GM21786 (cell line): ENCODE results near the gene RPTN.

Source experiments
- ATAC-seq: cut with Tn5 transposase; IDR thresholded peaks from one replicate; pipeline ENCODE4 v1.9.1; 2021; ENCODE audit not compliant: unreplicated experiment

Gene RPTN

GRCh38 chr1:152112101-152112884 lies 46.7 kb downstream of the RPTN start:
- no peak for ATAC-seq

DNA sequence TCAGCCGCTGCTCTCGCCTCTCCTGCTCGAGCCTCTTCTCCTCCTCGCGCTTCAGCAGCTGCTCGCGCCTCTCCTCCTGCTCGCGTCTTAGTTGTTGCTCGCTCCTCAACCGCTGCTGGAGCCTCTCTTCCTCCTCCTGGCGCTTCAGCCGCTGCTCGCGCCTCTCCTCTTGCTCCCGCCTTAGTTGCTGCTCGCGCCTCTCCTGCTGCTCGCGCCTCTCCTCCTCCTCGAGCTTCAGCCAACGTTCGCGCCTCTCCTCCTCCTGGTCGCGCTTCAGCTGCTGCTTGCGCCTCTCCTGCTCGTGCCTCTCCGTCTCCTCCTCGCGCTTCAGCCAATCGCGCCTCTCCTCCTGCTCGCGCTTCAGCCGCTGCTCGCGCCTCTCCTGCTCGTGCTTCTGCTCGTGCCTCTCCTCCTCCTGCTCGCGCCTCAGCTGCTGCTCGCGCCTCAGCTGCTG lies 47.5 kb downstream of the RPTN start:
- ATAC-seq: no peak

- no peak for ATAC-seq
These were observed 48.0 kb downstream of the RPTN start for GRCh38 chr1:152110860-152111514.

- ATAC-seq: no peak
These were observed 48.6 kb downstream of the RPTN start for GRCh38 chr1:152110365-152110859.

DNA sequence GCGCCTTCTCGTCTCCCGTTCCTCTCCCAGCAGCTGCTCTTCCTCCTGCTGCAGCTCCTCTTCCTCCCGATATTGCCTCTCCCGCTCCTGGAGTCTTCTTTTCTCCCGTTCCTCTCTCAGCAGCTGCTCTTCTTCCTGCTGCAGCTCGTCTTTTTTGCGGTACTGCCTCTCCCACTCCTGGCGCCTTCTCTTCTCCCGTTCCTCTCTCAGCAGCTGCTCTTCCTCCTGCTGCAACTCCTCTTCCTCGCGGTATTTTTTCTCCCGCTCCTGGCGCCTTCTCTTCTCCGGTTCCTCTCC lies 49.1 kb downstream of the RPTN start:
- ATAC-seq: no peak

DNA sequence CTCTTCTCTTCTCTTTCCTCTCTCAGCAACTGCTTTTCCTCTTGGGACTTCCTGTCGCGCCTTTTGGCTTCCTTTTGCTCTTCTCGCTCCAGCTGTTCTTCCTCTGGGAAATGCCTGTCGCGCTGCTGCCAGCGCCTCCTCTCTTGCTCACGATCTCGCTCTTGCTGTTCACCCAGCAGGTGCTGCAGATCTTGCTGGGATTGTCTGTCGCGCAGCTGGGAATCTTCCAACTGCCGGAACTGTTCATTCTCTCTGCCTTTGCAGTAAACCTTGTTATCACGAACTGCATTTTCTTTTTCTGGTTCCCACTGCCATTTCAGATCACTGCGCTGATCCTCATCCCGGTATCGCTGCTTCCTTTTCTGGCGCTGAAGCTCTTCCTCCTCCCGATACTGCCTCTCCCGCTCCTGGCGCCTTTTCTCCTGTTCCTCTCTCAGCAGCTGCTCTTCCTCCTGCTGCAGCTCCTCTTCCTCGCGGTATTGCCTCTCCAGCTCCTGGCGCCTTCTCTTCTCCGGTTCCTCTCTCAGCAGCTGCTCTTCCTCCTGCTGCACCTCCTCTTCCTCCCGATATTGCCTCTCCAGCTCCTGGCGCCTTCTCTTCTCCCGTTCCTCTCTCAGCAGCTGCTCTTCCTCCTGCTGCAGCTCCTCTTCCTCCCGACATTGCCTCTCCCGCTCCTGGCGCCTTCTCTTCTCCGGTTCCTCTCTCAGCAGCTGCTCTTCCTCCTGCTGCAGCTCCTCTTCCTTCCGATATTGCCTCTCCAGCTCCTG lies 49.6 kb downstream of the RPTN start:
- no peak for ATAC-seq

GRCh38 chr1:152108882-152109222 lies 50.2 kb downstream of the RPTN start:
- ATAC-seq: no peak

GRCh38 chr1:152107984-152108881 lies 50.8 kb downstream of the RPTN start:
- no peak for ATAC-seq

GRCh38 chr1:152107031-152107983 lies 51.7 kb downstream of the RPTN start:
- ATAC-seq: no peak

GRCh38 chr1:152104854-152105253 lies 54.2 kb downstream of the RPTN start:
- no peak for ATAC-seq
